ENCODE data around the gene ADAR.

ADAR gene

GRCh38 chr1:154550657-154551056, 57.3 kb downstream of the ADAR start:
- Histone ChIP-seq H3K9ac (ENCODE audit: low read length) (no peak overlapping the region), H3K4me3 (ENCODE audit: low read length) (no peak overlapping the region), H3K4me1 (ENCODE audit: control insufficient read depth, low read depth, low read length) (no peaks in the 10 kb centered on the region), H3K27ac (ENCODE audit: low read length) (no peak overlapping the region), H3K27me3 (ENCODE audit: control insufficient read depth, insufficient read depth, low read length) (no peaks in the 10 kb centered on the region), H3K36me3 (ENCODE audit: control insufficient read depth, low read depth, low read length) (peaks cover 68% of the 10 kb centered on the region), H3K9me3 (ENCODE audit: control insufficient read depth, low read depth, low read length) (no peaks in the 10 kb centered on the region)

- Histone ChIP-seq H3K9ac (ENCODE audit: low read length) (no peak overlapping the region), H3K27me3 (ENCODE audit: control insufficient read depth, insufficient read depth, low read length) (no peaks in the 10 kb centered on the region), H3K4me1 (ENCODE audit: control insufficient read depth, low read depth, low read length) (no peaks in the 10 kb centered on the region), H3K4me3 (ENCODE audit: low read length) (no peak overlapping the region), H3K9me3 (ENCODE audit: control insufficient read depth, low read depth, low read length) (no peaks in the 10 kb centered on the region), H3K36me3 (ENCODE audit: control insufficient read depth, low read depth, low read length) (peaks cover 62% of the 10 kb centered on the region), H3K27ac (ENCODE audit: low read length) (no peak overlapping the region)
Observed at GRCh38 chr1:154550070-154550469, 57.9 kb downstream of the ADAR start.

- Histone ChIP-seq H3K36me3 (ENCODE audit: control insufficient read depth, low read depth, low read length) (peaks cover 54% of the 10 kb centered on the region), H3K9ac (ENCODE audit: low read length) (no peak overlapping the region), H3K4me1 (ENCODE audit: control insufficient read depth, low read depth, low read length) (no peaks in the 10 kb centered on the region), H3K27me3 (ENCODE audit: control insufficient read depth, insufficient read depth, low read length) (no peaks in the 10 kb centered on the region), H3K9me3 (ENCODE audit: control insufficient read depth, low read depth, low read length) (no peaks in the 10 kb centered on the region), H3K4me3 (ENCODE audit: low read length) (no peak overlapping the region), H3K27ac (ENCODE audit: low read length) (no peak overlapping the region)
Observed at GRCh38 chr1:154549202-154549770, 58.7 kb downstream of the ADAR start.

GRCh38 chr1:154548028-154548427, 60.0 kb downstream of the ADAR start:
- H3K27me3 ChIP-seq (ENCODE audit: control insufficient read depth, insufficient read depth, low read length), result no peaks in the 10 kb centered on the region
- no peaks in the 10 kb centered on the region for H3K9me3 ChIP-seq (ENCODE audit: control insufficient read depth, low read depth, low read length)
- H3K9ac ChIP-seq (ENCODE audit: low read length), result no peak overlapping the region
- H3K27ac ChIP-seq (ENCODE audit: low read length), result no peak overlapping the region
- H3K4me1 ChIP-seq (ENCODE audit: control insufficient read depth, low read depth, low read length), result no peaks in the 10 kb centered on the region
- no peak overlapping the region for H3K4me3 ChIP-seq (ENCODE audit: low read length)
- H3K36me3 ChIP-seq (ENCODE audit: control insufficient read depth, low read depth, low read length), result peaks cover 41% of the 10 kb centered on the region

- no peaks in the 10 kb centered on the region for H3K9me3 ChIP-seq (ENCODE audit: control insufficient read depth, low read depth, low read length)
- H3K9ac ChIP-seq (ENCODE audit: low read length), result no peak overlapping the region
- peaks cover 33% of the 10 kb centered on the region for H3K36me3 ChIP-seq (ENCODE audit: control insufficient read depth, low read depth, low read length)
- H3K27ac ChIP-seq (ENCODE audit: low read length), result no peak overlapping the region
- H3K4me3 ChIP-seq (ENCODE audit: low read length), result no peak overlapping the region
- H3K4me1 ChIP-seq (ENCODE audit: control insufficient read depth, low read depth, low read length), result no peaks in the 10 kb centered on the region
- no peaks in the 10 kb centered on the region for H3K27me3 ChIP-seq (ENCODE audit: control insufficient read depth, insufficient read depth, low read length)
Observed at GRCh38 chr1:154547105-154547732, 60.8 kb downstream of the ADAR start.

GRCh38 chr1:154546264-154547063, 61.5 kb downstream of the ADAR start:
- no peaks in the 10 kb centered on the region for H3K27me3 ChIP-seq (ENCODE audit: control insufficient read depth, insufficient read depth, low read length)
- no peak overlapping the region for H3K9ac ChIP-seq (ENCODE audit: low read length)
- no peaks in the 10 kb centered on the region for H3K9me3 ChIP-seq (ENCODE audit: control insufficient read depth, low read depth, low read length)
- H3K27ac ChIP-seq (ENCODE audit: low read length), result no peak overlapping the region
- no peaks in the 10 kb centered on the region for H3K4me1 ChIP-seq (ENCODE audit: control insufficient read depth, low read depth, low read length)
- peaks cover 26% of the 10 kb centered on the region for H3K36me3 ChIP-seq (ENCODE audit: control insufficient read depth, low read depth, low read length)
- no peak overlapping the region for H3K4me3 ChIP-seq (ENCODE audit: low read length)

- Histone ChIP-seq H3K27ac (ENCODE audit: low read length) (no peak overlapping the region), H3K9ac (ENCODE audit: low read length) (no peak overlapping the region), H3K4me3 (ENCODE audit: low read length) (no peak overlapping the region), H3K9me3 (ENCODE audit: control insufficient read depth, low read depth, low read length) (no peaks in the 10 kb centered on the region), H3K27me3 (ENCODE audit: control insufficient read depth, insufficient read depth, low read length) (no peaks in the 10 kb centered on the region), H3K4me1 (ENCODE audit: control insufficient read depth, low read depth, low read length) (no peaks in the 10 kb centered on the region), H3K36me3 (ENCODE audit: control insufficient read depth, low read depth, low read length) (no peaks in the 10 kb centered on the region)
Observed at GRCh38 chr1:154541231-154541630, 66.8 kb downstream of the ADAR start.

- Histone ChIP-seq H3K4me1 (ENCODE audit: control insufficient read depth, low read depth, low read length) (no peaks in the 10 kb centered on the region), H3K9ac (ENCODE audit: low read length) (no peak overlapping the region), H3K4me3 (ENCODE audit: low read length) (no peak overlapping the region), H3K27ac (ENCODE audit: low read length) (no peak overlapping the region), H3K9me3 (ENCODE audit: control insufficient read depth, low read depth, low read length) (no peaks in the 10 kb centered on the region), H3K27me3 (ENCODE audit: control insufficient read depth, insufficient read depth, low read length) (no peaks in the 10 kb centered on the region), H3K36me3 (ENCODE audit: control insufficient read depth, low read depth, low read length) (no peaks in the 10 kb centered on the region)
Observed at GRCh38 chr1:154539486-154540483, 68.2 kb downstream of the ADAR start.

- no peaks in the 10 kb centered on the region for H3K4me1 ChIP-seq (ENCODE audit: control insufficient read depth, low read depth, low read length)
- H3K9me3 ChIP-seq (ENCODE audit: control insufficient read depth, low read depth, low read length), result no peaks in the 10 kb centered on the region
- no peaks in the 10 kb centered on the region for H3K27me3 ChIP-seq (ENCODE audit: control insufficient read depth, insufficient read depth, low read length)
- no peaks in the 10 kb centered on the region for H3K36me3 ChIP-seq (ENCODE audit: control insufficient read depth, low read depth, low read length)
- no peak overlapping the region for H3K9ac ChIP-seq (ENCODE audit: low read length)
- no peak overlapping the region for H3K4me3 ChIP-seq (ENCODE audit: low read length)
- H3K27ac ChIP-seq (ENCODE audit: low read length), result no peak overlapping the region
Observed at GRCh38 chr1:154536570-154536969, 71.4 kb downstream of the ADAR start.

- Histone ChIP-seq H3K4me1 (ENCODE audit: control insufficient read depth, low read depth, low read length) (no peaks in the 10 kb centered on the region), H3K36me3 (ENCODE audit: control insufficient read depth, low read depth, low read length) (no peaks in the 10 kb centered on the region), H3K27ac (ENCODE audit: low read length) (no peak overlapping the region), H3K9ac (ENCODE audit: low read length) (no peak overlapping the region), H3K9me3 (ENCODE audit: control insufficient read depth, low read depth, low read length) (no peaks in the 10 kb centered on the region), H3K4me3 (ENCODE audit: low read length) (no peak overlapping the region), H3K27me3 (ENCODE audit: control insufficient read depth, insufficient read depth, low read length) (no peaks in the 10 kb centered on the region)
Observed at GRCh38 chr1:154533952-154534844, 73.8 kb downstream of the ADAR start.
